Neural cell (in vitro differentiated cells): Measurements from ENCODE around the gene SLC2A13. TPM values are rescaled to one million over a fixed set of nuclear protein-coding genes. Genes with fewer than 3 reads are reported as not detected.
"Not testable (repeated sequence)": the region's sequence is repeated elsewhere in the genome, so short reads cannot be mapped to it uniquely, and the experiment has no call there.

ENCODE experiments used
- H2AFZ ChIP-seq: fragments of 200-600, 300-800 bp; sonication (generic), shearing (Covaris generic); 2 replicates; pipeline ENCODE4 v1.6.0; 2014; ENCODE audit warnings: low read depth, mild to moderate bottlenecking, antibody characterized with exemption, low read length, moderate library complexity
- H3F3A ChIP-seq: fragments of 200-600 bp; shearing (Covaris generic); 2 replicates; pipeline ENCODE4 v1.6.1; 2016; ENCODE audit warnings: mild to moderate bottlenecking, moderate library complexity, mixed read lengths, antibody characterized with exemption, low read length; ENCODE audit not compliant: insufficient read depth, poor library complexity, severe bottlenecking
- H3K27ac ChIP-seq: fragments of 200-600, 300-800 bp; sonication (generic), shearing (Covaris generic); 2 replicates; pipeline ENCODE4 v1.5.1; 2014; ENCODE audit warnings: mild to moderate bottlenecking, low read length, moderate library complexity
- H3K27me3 ChIP-seq: fragments of 300-800, 200-600 bp; sonication (generic), shearing (Covaris generic); 2 replicates; pipeline ENCODE4 v1.6.0; 2014; ENCODE audit warnings: mild to moderate bottlenecking, low read depth, low read length, moderate library complexity; ENCODE audit not compliant: insufficient read depth
- H3K36me3 ChIP-seq: fragments of 300-800, 200-600 bp; sonication (generic), shearing (Covaris generic); 2 replicates; pipeline ENCODE4 v1.5.1; 2014; ENCODE audit warnings: mild to moderate bottlenecking, antibody characterized with exemption, low read length, moderate library complexity; ENCODE audit not compliant: insufficient read depth
- H3K4me2 ChIP-seq: fragments of 300-800, 200-600 bp; sonication (generic), shearing (Covaris generic); 2 replicates; pipeline ENCODE4 v1.6.0; 2014; ENCODE audit warnings: mild to moderate bottlenecking, low read length
- H3K4me3 ChIP-seq: fragments of 300-800, 200-600 bp; sonication (generic), shearing (Covaris generic); 2 replicates; pipeline ENCODE4 v1.5.1; 2014; ENCODE audit warnings: mild to moderate bottlenecking, low read length, moderate library complexity
- H3K79me2 ChIP-seq: fragments of 200-600 bp; shearing (Covaris generic); replicated peaks from 2 replicates; pipeline ENCODE4 v1.6.0; 2014; ENCODE audit warnings: mild to moderate bottlenecking, low read length, moderate library complexity; ENCODE audit not compliant: insufficient read depth
- H3K9ac ChIP-seq: fragments of 300-800, 200-600 bp; sonication (generic), shearing (Covaris generic); 2 replicates; pipeline ENCODE4 v1.6.1; 2016; ENCODE audit warnings: mild to moderate bottlenecking, low read length, mixed read lengths
- H3K9me2 ChIP-seq: fragments of 200-600 bp; shearing (Covaris generic); 2 replicates; pipeline ENCODE4 v1.6.1; 2016; ENCODE audit warnings: mild to moderate bottlenecking, low read length, mixed read lengths; ENCODE audit not compliant: insufficient read depth
- H3K9me3 ChIP-seq: fragments of 200-600, 300-800 bp; sonication (generic), shearing (Covaris generic); 2 replicates; pipeline ENCODE4 v1.6.1; 2016; ENCODE audit warnings: mild to moderate bottlenecking, mixed run types, low read length, moderate library complexity, mixed read lengths
- H4K20me1 ChIP-seq: fragments of 200-600 bp; shearing (Covaris generic); 2 replicates; pipeline ENCODE4 v1.6.1; 2016; ENCODE audit warnings: mild to moderate bottlenecking, mixed run types; ENCODE audit not compliant: insufficient read depth
- EP300 ChIP-seq: fragments of 450-650 bp; conservative IDR thresholded peaks from 2 replicates; pipeline ENCODE4 v1.6.1; 2014; ENCODE audit warnings: antibody characterized with exemption, mild to moderate bottlenecking, moderate library complexity; ENCODE audit not compliant: poor library complexity, severe bottlenecking
- EZH2 ChIP-seq: fragments of 200-600, 300-800 bp; shearing (Covaris generic), sonication (generic); IDR thresholded peaks from 2 replicates; pipeline ENCODE4 v1.6.1; 2014; ENCODE audit warnings: antibody characterized with exemption, low read length, borderline replicate concordance, mild to moderate bottlenecking; ENCODE audit not compliant: insufficient read depth, poor library complexity, severe bottlenecking
- MXI1 ChIP-seq: fragments of 450-650 bp; conservative IDR thresholded peaks from 2 replicates; pipeline ENCODE4 v1.6.1; 2014; ENCODE audit warnings: antibody characterized with exemption, mild to moderate bottlenecking; ENCODE audit not compliant: poor library complexity, severe bottlenecking
- POLR2AphosphoS5 ChIP-seq: IDR thresholded peaks from 2 replicates; pipeline ENCODE4 v1.6.1; 2012
- RAD21 ChIP-seq: fragments of 450-650 bp; conservative IDR thresholded peaks from 2 replicates; pipeline ENCODE4 v1.6.1; 2014; ENCODE audit warnings: antibody characterized with exemption, mild to moderate bottlenecking, moderate library complexity
- SMC3 ChIP-seq: fragments of 450-650 bp; conservative IDR thresholded peaks from 2 replicates; pipeline ENCODE4 v1.6.1; 2014; ENCODE audit warnings: antibody characterized with exemption, mild to moderate bottlenecking, moderate library complexity; ENCODE audit not compliant: poor library complexity
- TAF1 ChIP-seq: IDR thresholded peaks from 2 replicates; pipeline ENCODE4 v1.6.1; 2012; ENCODE audit warnings: low read depth
- polyA plus RNA-seq: library from polyadenylated mRNA; depleted of rRNA; stranded (reverse); fragments of >200 nt; gene quantifications from 2 replicates; pipeline ENCODE4 v1.2.3, GENCODE V29; 2014
- TF ChIP-seq, protein P1 (sequence below): IDR thresholded peaks from 2 replicates; pipeline ENCODE4 v1.6.1; 2012; ENCODE audit warnings: borderline replicate concordance
- TF ChIP-seq, protein P2 (sequence below): fragments of 450-650 bp; IDR thresholded peaks from 2 replicates; pipeline ENCODE4 v1.5.1; 2014; ENCODE audit warnings: antibody characterized with exemption, mild to moderate bottlenecking, moderate library complexity; ENCODE audit not compliant: poor library complexity, severe bottlenecking

The SLC2A13 gene
- polyA plus RNA-seq, 1 donor from 2014 or later, result 10.7 TPM

DNA sequence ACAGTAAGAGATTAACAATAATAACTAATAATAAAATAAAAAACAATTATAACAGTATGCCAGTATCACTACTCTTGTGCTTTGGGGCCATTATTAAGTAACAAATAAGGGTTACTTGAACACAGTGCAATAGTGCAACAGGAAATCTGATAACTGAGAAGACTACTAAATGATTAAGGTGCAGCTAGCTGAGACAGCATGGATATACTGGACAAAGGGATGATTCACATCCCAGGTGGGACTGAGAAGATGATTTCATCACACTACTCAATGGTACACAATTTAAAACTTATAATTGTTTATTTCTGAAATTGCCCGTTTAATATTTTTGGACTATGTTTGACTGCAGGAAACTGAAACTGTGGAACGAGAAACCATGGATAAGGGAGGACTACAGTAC is 317.6 kb downstream of the SLC2A13 start:
- no peaks in the 10 kb centered on the region for H4K20me1 ChIP-seq
- H3K9ac ChIP-seq, result no peak overlapping the region
- no peak overlapping the region for H3K4me2 ChIP-seq
- H3K27ac ChIP-seq, result no peak overlapping the region
- no peaks in the 10 kb centered on the region for H3K9me3 ChIP-seq
- no peaks in the 10 kb centered on the region for H3K9me2 ChIP-seq
- no peaks in the 10 kb centered on the region for H3F3A ChIP-seq
- H2AFZ ChIP-seq, result no peak overlapping the region
- TF ChIP-seq RAD21, result no peak
- no peak for TF ChIP-seq EP300
- TF ChIP-seq, protein P1, sequence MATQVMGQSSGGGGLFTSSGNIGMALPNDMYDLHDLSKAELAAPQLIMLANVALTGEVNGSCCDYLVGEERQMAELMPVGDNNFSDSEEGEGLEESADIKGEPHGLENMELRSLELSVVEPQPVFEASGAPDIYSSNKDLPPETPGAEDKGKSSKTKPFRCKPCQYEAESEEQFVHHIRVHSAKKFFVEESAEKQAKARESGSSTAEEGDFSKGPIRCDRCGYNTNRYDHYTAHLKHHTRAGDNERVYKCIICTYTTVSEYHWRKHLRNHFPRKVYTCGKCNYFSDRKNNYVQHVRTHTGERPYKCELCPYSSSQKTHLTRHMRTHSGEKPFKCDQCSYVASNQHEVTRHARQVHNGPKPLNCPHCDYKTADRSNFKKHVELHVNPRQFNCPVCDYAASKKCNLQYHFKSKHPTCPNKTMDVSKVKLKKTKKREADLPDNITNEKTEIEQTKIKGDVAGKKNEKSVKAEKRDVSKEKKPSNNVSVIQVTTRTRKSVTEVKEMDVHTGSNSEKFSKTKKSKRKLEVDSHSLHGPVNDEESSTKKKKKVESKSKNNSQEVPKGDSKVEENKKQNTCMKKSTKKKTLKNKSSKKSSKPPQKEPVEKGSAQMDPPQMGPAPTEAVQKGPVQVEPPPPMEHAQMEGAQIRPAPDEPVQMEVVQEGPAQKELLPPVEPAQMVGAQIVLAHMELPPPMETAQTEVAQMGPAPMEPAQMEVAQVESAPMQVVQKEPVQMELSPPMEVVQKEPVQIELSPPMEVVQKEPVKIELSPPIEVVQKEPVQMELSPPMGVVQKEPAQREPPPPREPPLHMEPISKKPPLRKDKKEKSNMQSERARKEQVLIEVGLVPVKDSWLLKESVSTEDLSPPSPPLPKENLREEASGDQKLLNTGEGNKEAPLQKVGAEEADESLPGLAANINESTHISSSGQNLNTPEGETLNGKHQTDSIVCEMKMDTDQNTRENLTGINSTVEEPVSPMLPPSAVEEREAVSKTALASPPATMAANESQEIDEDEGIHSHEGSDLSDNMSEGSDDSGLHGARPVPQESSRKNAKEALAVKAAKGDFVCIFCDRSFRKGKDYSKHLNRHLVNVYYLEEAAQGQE, result no peak
- TF ChIP-seq, protein P2, sequence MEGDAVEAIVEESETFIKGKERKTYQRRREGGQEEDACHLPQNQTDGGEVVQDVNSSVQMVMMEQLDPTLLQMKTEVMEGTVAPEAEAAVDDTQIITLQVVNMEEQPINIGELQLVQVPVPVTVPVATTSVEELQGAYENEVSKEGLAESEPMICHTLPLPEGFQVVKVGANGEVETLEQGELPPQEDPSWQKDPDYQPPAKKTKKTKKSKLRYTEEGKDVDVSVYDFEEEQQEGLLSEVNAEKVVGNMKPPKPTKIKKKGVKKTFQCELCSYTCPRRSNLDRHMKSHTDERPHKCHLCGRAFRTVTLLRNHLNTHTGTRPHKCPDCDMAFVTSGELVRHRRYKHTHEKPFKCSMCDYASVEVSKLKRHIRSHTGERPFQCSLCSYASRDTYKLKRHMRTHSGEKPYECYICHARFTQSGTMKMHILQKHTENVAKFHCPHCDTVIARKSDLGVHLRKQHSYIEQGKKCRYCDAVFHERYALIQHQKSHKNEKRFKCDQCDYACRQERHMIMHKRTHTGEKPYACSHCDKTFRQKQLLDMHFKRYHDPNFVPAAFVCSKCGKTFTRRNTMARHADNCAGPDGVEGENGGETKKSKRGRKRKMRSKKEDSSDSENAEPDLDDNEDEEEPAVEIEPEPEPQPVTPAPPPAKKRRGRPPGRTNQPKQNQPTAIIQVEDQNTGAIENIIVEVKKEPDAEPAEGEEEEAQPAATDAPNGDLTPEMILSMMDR, result no peak
- TF ChIP-seq MXI1, result no peak
- no peak for TF ChIP-seq EZH2
- no peak for TF ChIP-seq TAF1
- TF ChIP-seq POLR2AphosphoS5, result no peak
- TF ChIP-seq SMC3, result no peak
- H3K27me3 ChIP-seq, result no peaks in the 10 kb centered on the region
- no peak overlapping the region for H3K4me3 ChIP-seq
- no peaks in the 10 kb centered on the region for H3K36me3 ChIP-seq
- H3K79me2 ChIP-seq, result no peaks in the 10 kb centered on the region

DNA sequence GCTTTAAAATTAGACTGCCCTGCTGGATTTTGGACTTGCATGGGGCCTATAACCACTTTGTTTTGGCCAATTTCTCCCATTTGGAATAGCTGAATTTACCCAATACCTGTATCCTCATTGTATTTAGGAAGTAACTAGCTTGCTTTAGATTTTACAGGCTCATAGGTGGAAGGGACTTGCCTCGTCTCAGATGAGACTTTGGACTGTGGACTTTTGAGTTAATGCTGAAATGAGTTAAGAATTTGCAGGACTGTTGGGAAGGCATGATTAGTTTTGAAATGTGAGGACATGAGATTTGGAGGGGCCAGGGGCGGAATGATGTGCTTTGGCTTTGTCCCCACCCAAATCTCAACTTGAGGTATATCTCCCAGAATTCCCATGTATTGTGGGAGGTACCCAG is 320.1 kb downstream of the SLC2A13 start:
- not testable (repeated sequence) for H3K27ac ChIP-seq, H3K9ac ChIP-seq, H3K27me3 ChIP-seq, H3K9me2 ChIP-seq, H2AFZ ChIP-seq, H3K9me3 ChIP-seq, H3K4me2 ChIP-seq, H3K4me3 ChIP-seq, H3F3A ChIP-seq, H3K79me2 ChIP-seq, H4K20me1 ChIP-seq, H3K36me3 ChIP-seq

DNA sequence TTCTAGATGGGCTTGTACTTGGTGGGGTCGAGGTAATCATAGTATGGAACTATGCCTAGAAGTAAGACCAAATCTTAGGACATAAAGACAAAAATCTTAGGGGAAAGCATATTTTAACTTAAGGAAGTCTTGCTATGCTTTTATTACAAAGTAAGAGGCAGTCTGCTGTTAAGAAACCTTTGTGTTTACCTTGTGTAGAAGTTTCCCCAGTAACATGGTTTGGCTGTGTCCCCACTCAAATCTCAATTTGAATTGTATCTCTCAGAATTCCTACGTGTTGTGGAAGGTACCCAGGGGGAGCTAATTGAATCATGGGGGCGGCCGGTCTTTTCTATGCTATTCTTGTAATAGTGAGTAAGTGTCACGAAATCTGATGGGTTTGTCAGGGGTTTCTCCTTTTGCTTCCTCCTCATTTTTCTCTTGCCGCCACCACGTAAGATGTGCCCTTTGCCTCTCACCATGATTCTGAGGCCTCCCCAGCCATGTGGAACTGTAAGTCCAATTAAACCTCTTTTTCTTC is 323.8 kb downstream of the SLC2A13 start:
- Histone ChIP-seq H3K9ac (no peak overlapping the region), H3K4me3 (no peak overlapping the region), H3K4me2 (no peak overlapping the region), H3K27me3 (no peaks in the 10 kb centered on the region), H3F3A (no peaks in the 10 kb centered on the region), H4K20me1 (no peaks in the 10 kb centered on the region), H3K9me2 (no peaks in the 10 kb centered on the region), H3K9me3 (no peaks in the 10 kb centered on the region), H2AFZ (no peak overlapping the region), H3K27ac (no peak overlapping the region), H3K36me3 (no peaks in the 10 kb centered on the region), H3K79me2 (no peaks in the 10 kb centered on the region)
- no peak for TF ChIP-seq SMC3
- TF ChIP-seq EZH2, result no peak
- TF ChIP-seq MXI1, result no peak
- TF ChIP-seq, protein P2, result no peak
- no peak for TF ChIP-seq POLR2AphosphoS5
- TF ChIP-seq EP300, result no peak
- TF ChIP-seq, protein P1, result no peak
- no peak for TF ChIP-seq RAD21
- TF ChIP-seq TAF1, result no peak
